ENCODE measurements around the gene GALNT2.

Gene GALNT2

GRCh38 chr1:230113593-230114236, 46.7 kb downstream of the GALNT2 start:
- Histone ChIP-seq H3K27ac (ENCODE audit: low read depth, low read length) (no peak overlapping the region), H3K4me2 (ENCODE audit: low read depth, low read length, poor library complexity, severe bottlenecking) (no peak overlapping the region), H2AFZ (ENCODE audit: low read depth, low read length, severe bottlenecking) (no peak overlapping the region), H3K79me2 (ENCODE audit: insufficient read depth, low read length) (no peaks in the 10 kb centered on the region), H3K4me3 (ENCODE audit: insufficient read depth, low read length, poor library complexity, severe bottlenecking) (no peak overlapping the region), H3K9me2 (replicated peaks; ENCODE audit: insufficient read depth, low read length) (no peaks in the 10 kb centered on the region), H3K9ac (ENCODE audit: low read length) (no peak overlapping the region), H3K9me3 (ENCODE audit: insufficient read depth, low read length) (no peaks in the 10 kb centered on the region), H3F3A (ENCODE audit: insufficient read depth) (no peaks in the 10 kb centered on the region), H3K27me3 (ENCODE audit: low read length) (no peaks in the 10 kb centered on the region), H3K36me3 (ENCODE audit: low read length) (no peaks in the 10 kb centered on the region), H4K20me1 (ENCODE audit: low read depth, low read length) (no peaks in the 10 kb centered on the region; the same call in 1 of the 2 replicates)
- TF ChIP-seq CTCF (IDR thresholded peaks at IDR 0.05; ENCODE audit: insufficient read depth, low read length, poor library complexity, severe bottlenecking) (no peak), EZH2phosphoT487 (conservative IDR thresholded peaks at IDR 0.05; ENCODE audit: low read length) (no peak)

- Histone ChIP-seq H2AFZ (ENCODE audit: low read depth, low read length, severe bottlenecking) (no peak overlapping the region), H3K9me2 (replicated peaks; ENCODE audit: insufficient read depth, low read length) (no peaks in the 10 kb centered on the region), H3K4me3 (ENCODE audit: insufficient read depth, low read length, poor library complexity, severe bottlenecking) (no peak overlapping the region), H3K36me3 (ENCODE audit: low read length) (no peaks in the 10 kb centered on the region), H3F3A (ENCODE audit: insufficient read depth) (no peaks in the 10 kb centered on the region), H3K4me2 (ENCODE audit: low read depth, low read length, poor library complexity, severe bottlenecking) (no peak overlapping the region), H4K20me1 (ENCODE audit: low read depth, low read length) (no peaks in the 10 kb centered on the region; the same call in 1 of the 2 replicates), H3K27ac (ENCODE audit: low read depth, low read length) (no peak overlapping the region), H3K9ac (ENCODE audit: low read length) (no peak overlapping the region), H3K79me2 (ENCODE audit: insufficient read depth, low read length) (no peaks in the 10 kb centered on the region), H3K27me3 (ENCODE audit: low read length) (no peaks in the 10 kb centered on the region), H3K9me3 (ENCODE audit: insufficient read depth, low read length) (no peaks in the 10 kb centered on the region)
- no peak for TF ChIP-seq CTCF (IDR thresholded peaks at IDR 0.05; ENCODE audit: insufficient read depth, low read length, poor library complexity, severe bottlenecking)
- no peak for TF ChIP-seq EZH2phosphoT487 (conservative IDR thresholded peaks at IDR 0.05; ENCODE audit: low read length)
These were observed 47.2 kb downstream of the GALNT2 start for GRCh38 chr1:230114237-230114651.

GRCh38 chr1:230117694-230118093, 50.7 kb downstream of the GALNT2 start:
- Histone ChIP-seq H3K9me3 (ENCODE audit: insufficient read depth, low read length) (no peaks in the 10 kb centered on the region), H3K79me2 (ENCODE audit: insufficient read depth, low read length) (no peaks in the 10 kb centered on the region), H3K4me2 (ENCODE audit: low read depth, low read length, poor library complexity, severe bottlenecking) (no peak overlapping the region)

More at GRCh38 chr1:230117694-230118093, 50.7 kb downstream of the GALNT2 start:
- H3K4me3 ChIP-seq (ENCODE audit: insufficient read depth, low read length, poor library complexity, severe bottlenecking): no peak overlapping the region
- TF ChIP-seq CTCF (IDR thresholded peaks at IDR 0.05; ENCODE audit: insufficient read depth, low read length, poor library complexity, severe bottlenecking) (no peak), EZH2phosphoT487 (conservative IDR thresholded peaks at IDR 0.05; ENCODE audit: low read length) (no peak)
- no peaks in the 10 kb centered on the region for H3K27me3 ChIP-seq (ENCODE audit: low read length)
- H2AFZ ChIP-seq (ENCODE audit: low read depth, low read length, severe bottlenecking): no peak overlapping the region
- no peaks in the 10 kb centered on the region for H4K20me1 ChIP-seq (ENCODE audit: low read depth, low read length)
- no peak overlapping the region for H3K9ac ChIP-seq (ENCODE audit: low read length)
- H3K36me3 ChIP-seq (ENCODE audit: low read length): no peaks in the 10 kb centered on the region
- H3F3A ChIP-seq (ENCODE audit: insufficient read depth): peaks cover under 1% of the 10 kb centered on the region
- H3K9me2 ChIP-seq (replicated peaks; ENCODE audit: insufficient read depth, low read length): no peaks in the 10 kb centered on the region
- no peak overlapping the region for H3K27ac ChIP-seq (ENCODE audit: low read depth, low read length)
